Mesodermal cell (in vitro differentiated cells): ENCODE results near the gene PPIA.

Source experiments
- H3K27ac ChIP-seq: 2 replicates; pipeline ENCODE4 v1.7.0; 2013; ENCODE audit warnings: mild to moderate bottlenecking, low read depth, low read length, moderate library complexity; ENCODE audit not compliant: severe bottlenecking
- H3K36me3 ChIP-seq: 2 replicates; pipeline ENCODE4 v1.7.1; 2013; ENCODE audit warnings: mild to moderate bottlenecking, low read length, moderate library complexity; ENCODE audit not compliant: control insufficient read depth, insufficient read depth
- H3K4me1 ChIP-seq: one replicate; pipeline ENCODE4 v1.7.1; 2013; ENCODE audit warnings: mild to moderate bottlenecking, low read length; ENCODE audit not compliant: insufficient read depth, control insufficient read depth, poor library complexity, severe bottlenecking
- H3K4me3 ChIP-seq: 2 replicates; pipeline ENCODE4 v1.7.0; 2013; ENCODE audit warnings: low read length, control low read depth, mild to moderate bottlenecking; ENCODE audit not compliant: insufficient read depth, poor library complexity, severe bottlenecking; ENCODE audit errors: extremely low read depth
- H3K9me3 ChIP-seq: 2 replicates; pipeline ENCODE4 v1.7.1; 2013; ENCODE audit warnings: mild to moderate bottlenecking, low read length, moderate library complexity; ENCODE audit not compliant: control insufficient read depth
- WGBS, 2 experiments: methylation state at CpG; one replicate each; pipeline ENCODE4 v1.1.5; 2013; ENCODE audit warnings: missing lambda C conversion rate in 2 of 2; ENCODE audit not compliant: insufficient coverage in 2 of 2; 5-methylcytosine and 5-hydroxymethylcytosine counted together

The PPIA gene

DNA sequence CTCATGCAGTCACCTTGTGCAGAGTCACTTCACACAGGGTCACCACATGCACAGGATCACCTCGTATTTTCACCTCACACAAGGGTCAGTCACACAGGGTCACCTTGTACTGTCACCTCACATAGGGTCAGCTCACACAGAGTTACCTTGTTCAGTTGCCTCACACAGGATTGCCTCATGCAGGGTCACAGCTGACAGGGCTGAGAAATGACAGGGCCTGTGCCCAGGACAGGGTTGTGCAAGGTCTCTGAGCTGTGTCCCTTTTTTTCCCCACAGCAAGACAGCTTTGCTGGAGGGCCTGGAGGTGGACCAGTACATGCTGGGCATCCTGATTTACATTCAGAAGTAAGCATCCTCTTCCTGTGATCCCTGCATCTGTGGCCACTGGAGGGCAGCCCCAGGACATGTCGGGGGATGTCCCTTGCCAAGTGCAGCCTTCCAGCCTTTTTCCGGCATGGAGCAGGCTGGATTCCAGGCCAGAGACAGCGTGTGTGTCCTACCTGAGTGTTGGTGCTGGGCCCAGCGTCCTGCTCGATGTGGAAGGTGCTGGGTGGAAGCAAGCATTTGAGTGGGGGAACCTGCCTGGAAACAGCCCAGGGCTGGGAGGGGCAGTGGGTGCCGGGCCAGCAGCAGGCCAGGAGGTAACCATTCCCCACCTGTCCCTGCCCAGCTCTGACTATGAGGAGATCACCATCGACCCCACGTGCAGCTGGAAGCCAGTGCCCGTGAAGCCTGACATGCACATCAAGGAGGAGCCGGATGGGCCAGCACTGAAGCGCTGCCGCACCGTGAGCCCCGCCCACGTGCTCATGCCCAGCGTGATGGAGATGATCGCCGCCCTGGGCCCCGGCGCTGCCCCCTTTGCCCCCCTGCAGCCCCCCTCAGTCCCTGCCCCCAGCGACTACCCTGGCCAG is 31.6 kb upstream of the PPIA start:
- no peak overlapping the region for H3K27ac ChIP-seq
- no peaks in the 10 kb centered on the region for H3K9me3 ChIP-seq
- WGBS, 2 experiments: 91 to 99% methylated on average over 20 of the region's 22 CpGs
- peaks cover 77% of the 10 kb centered on the region for H3K36me3 ChIP-seq
- H3K4me3 ChIP-seq: no peak overlapping the region
- H3K4me1 ChIP-seq: no peaks in the 10 kb centered on the region

DNA sequence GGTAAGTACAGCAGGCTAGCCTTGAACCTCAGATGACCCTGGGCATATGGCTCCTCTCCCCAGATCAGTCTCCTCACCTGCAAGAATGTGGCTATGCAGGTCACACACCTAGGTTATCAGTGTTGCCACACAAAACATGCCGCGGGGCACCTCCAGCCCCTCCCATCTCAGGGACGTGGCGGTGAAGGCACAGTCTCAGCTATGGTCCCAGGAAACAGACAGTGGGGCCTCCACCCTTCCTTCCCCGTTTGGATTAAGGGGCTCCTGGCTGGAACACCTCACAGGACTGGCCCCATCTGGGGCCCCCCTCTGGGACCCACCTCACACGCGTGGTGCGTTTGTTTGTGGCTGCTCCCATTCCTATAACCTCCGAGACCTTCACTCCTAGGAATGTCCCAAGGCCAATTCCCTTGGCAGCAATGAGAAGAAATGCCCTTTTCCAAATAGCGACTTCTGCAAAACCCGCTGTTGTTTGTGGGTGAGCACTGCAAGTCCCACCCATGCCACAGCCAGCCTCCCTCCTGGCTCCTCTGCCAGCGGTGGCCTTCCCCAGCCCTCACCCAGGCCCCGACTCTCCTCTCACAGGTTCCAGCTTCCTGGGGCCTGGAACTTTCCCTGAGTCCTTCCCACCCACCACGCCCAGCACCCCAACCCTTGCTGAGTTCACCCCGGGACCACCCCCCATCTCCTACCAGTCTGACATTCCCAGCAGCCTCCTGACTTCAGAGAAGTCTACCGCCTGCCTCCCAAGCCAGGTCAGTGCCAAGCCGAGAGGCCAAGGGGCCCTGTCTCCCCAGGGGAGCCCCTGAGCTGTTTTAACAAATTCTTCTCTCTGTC is 30.7 kb upstream of the PPIA start:
- 94 to 96% methylated on average over 11 to 16 of the region's 17 CpGs for WGBS, 2 experiments
- no peaks in the 10 kb centered on the region for H3K4me1 ChIP-seq
- H3K27ac ChIP-seq: no peak overlapping the region
- H3K4me3 ChIP-seq: no peak overlapping the region
- peaks cover 69% of the 10 kb centered on the region for H3K36me3 ChIP-seq
- no peaks in the 10 kb centered on the region for H3K9me3 ChIP-seq

- no peak overlapping the region for H3K27ac ChIP-seq
- no peaks in the 10 kb centered on the region for H3K9me3 ChIP-seq
- peaks cover 63% of the 10 kb centered on the region for H3K36me3 ChIP-seq
- H3K4me3 ChIP-seq: no peak overlapping the region
- no peaks in the 10 kb centered on the region for H3K4me1 ChIP-seq
- WGBS, 2 experiments: 92 to 100% methylated on average over 8 to 11 of the region's 11 CpGs
Measured at GRCh38 chr7:44766416-44766801, 30.1 kb upstream of the PPIA start.

DNA sequence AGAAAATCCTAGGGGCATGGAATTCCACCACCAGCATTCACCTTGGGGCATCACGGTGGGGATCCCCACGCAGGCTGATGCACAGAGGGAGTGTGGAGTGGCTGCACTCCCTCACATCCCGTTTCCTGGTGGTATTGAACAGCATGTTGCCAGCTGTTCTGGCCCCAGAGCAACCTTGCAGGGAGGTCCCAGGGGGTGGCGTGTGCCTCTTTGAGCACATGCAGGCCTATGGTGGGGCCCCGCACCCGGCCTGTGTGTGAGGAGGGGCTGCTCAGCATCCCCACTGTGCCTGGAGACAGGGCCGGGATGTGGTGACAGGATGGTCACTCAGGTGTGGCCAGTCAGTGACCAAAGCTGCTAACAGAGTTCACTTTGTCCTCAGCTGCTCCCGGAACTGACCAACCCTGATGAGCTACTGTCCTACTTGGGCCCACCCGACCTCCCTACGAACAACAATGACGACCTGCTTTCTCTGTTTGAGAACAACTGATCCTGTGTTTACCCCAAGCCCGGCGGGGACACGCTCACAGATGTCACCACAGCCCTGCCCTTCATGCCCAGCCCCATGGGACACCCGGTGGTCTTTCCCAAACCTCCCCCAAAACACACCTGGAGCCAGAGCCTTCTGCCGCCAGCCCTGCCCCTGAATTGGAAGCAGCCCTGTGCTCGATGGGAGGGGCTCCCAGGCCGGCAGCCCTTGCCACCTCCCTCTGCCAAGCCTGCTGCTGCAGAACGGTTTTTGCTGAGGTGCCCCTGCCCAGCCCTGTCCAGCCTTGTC is 29.2 kb upstream of the PPIA start:
- H3K4me3 ChIP-seq: no peak overlapping the region
- 90 to 95% methylated on average over 17 to 19 of the region's 19 CpGs for WGBS, 2 experiments
- no peaks in the 10 kb centered on the region for H3K9me3 ChIP-seq
- no peak overlapping the region for H3K27ac ChIP-seq
- peaks cover 55% of the 10 kb centered on the region for H3K36me3 ChIP-seq
- no peaks in the 10 kb centered on the region for H3K4me1 ChIP-seq

DNA sequence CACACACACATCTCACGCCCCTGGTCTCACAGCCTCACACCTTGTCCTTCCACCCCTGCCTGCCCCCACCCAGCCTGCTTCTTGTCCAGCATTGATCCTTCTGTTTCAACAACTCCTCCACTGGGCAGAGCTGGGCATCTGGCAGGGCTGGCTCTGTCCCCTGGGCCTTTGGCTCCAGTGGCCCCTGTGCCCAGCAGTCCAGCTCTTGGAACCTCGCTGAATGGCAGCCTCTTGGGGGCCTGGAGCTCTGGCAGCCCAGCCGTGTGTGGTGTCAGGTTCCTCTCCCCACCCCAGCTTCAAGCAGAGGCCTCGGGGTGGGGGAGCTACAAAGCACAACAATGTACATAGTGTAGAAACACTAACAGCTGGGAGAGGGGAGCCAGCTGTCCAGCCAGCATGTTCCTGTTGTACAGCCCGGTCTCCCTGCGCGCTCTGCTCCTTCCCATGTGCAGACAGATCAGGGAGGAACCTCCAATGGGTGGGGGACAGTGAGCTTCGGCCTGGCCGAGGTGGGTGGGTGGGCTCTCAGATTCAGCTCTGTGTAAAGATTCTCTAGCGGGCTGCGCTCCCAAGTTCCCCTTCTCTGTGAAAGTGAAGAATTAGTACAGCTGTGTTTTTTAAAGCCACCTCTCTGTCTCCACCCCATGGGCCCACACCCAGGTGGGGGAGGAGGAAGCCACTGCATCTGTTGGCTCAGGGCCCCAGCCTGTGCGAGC is 28.4 kb upstream of the PPIA start:
- H3K36me3 ChIP-seq: peaks cover 48% of the 10 kb centered on the region
- no peak overlapping the region for H3K4me3 ChIP-seq
- 70 to 80% methylated on average over 6 to 8 of the region's 12 CpGs for WGBS, 2 experiments
- H3K9me3 ChIP-seq: no peaks in the 10 kb centered on the region
- H3K27ac ChIP-seq: no peak overlapping the region
- H3K4me1 ChIP-seq: no peaks in the 10 kb centered on the region

DNA sequence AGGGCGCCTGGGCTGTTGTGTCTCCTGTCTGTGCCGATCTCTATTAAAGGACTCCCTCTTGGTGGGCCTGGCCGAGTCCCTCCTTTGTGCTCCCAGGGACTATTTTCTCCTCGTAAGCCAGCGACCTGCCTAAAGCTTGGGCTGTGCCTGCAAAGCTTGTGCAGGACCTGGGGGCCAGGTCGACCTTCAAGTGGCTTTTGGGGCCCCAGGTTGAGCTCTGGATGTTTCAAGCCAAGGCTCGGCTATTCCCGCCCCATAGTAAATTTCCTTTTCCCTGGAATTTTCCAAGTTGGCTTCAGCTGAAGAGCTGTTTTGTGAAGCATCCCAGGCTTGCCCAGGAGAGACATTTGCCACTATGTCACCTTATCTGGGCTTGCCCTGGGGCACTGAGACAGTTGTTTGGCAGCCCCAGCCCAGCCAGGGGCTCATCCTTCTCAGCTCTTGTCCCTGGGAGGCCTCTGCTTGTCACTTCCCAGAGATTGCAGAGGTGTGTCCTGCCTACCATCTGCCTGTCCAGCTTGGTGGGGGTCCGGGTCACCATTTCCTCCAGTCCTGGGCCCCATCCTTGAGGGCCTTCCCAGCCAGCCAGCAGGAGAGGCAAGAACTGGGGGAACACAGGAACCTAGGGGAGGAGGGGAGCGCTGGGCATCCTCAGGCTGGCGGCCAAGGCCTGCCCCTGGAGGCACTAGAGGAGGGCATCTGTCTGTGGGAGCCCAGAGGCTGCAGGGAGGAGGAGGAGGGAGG is 27.7 kb upstream of the PPIA start:
- Histone ChIP-seq H3K36me3 (peaks cover 40% of the 10 kb centered on the region), H3K4me1 (no peaks in the 10 kb centered on the region), H3K4me3 (no peak overlapping the region), H3K27ac (no peak overlapping the region), H3K9me3 (no peaks in the 10 kb centered on the region)
- WGBS, 2 experiments: 89 to 91% methylated on average over 11 of the region's 11 CpGs

GRCh38 chr7:44769376-44769775 is 27.1 kb upstream of the PPIA start:
- no peaks in the 10 kb centered on the region for H3K9me3 ChIP-seq
- peaks cover 36% of the 10 kb centered on the region for H3K36me3 ChIP-seq
- no peaks in the 10 kb centered on the region for H3K4me1 ChIP-seq
- WGBS, 2 experiments: 91 to 96% methylated on average over 5 to 7 of the region's 8 CpGs
- H3K4me3 ChIP-seq: no peak overlapping the region
- H3K27ac ChIP-seq: no peak overlapping the region

DNA sequence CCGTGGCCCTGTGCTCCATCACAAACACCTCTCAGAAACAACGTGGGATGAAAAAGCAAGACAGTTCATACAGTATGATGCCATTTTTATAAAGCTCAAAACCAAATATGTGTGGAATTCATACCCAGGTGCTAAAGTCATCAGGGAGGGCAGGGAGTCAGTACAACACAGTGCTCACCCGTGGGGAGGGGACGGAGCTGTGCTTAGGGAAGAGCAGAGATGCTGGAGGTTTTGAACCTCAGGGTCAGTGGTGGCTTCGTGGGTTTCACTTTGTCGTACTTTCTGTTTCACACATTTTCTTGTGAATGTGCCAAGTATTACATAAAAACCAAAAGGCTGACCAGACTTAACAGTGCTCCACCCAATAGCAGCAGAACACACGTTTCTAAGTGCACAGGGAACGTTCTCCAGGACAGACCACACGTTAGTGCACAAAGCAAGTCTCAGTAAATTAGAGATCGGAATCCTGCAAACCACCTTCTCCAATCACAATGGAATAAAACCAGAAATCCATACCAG is 26.6 kb upstream of the PPIA start:
- Histone ChIP-seq H3K9me3 (no peaks in the 10 kb centered on the region), H3K36me3 (peaks cover 32% of the 10 kb centered on the region), H3K27ac (no peak overlapping the region), H3K4me1 (no peaks in the 10 kb centered on the region), H3K4me3 (no peak overlapping the region)
- WGBS, 2 experiments: 82 to 85% methylated on average over 8 to 10 of the region's 10 CpGs

DNA sequence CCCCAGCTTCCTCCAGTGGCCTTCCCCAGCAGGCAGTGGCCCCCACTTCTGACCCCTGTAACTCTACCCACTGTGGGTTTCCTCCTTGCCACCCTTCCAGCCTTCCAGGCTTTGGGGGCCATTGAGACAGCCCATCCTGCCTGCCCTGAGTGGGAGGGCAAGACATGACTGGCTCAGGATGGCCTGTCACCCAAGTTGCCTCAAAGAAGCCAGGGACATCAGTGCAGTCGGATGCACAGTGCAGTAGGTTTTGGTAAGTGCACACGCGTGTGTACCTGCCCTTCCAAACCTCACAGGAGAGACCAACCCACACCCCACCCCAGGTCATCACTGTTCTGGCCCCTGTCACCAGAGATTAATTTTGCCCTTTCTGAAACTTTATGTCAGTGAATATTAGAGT is 25.1 kb upstream of the PPIA start:
- Histone ChIP-seq H3K27ac (no peak overlapping the region), H3K4me1 (no peaks in the 10 kb centered on the region), H3K36me3 (peaks cover 16% of the 10 kb centered on the region), H3K4me3 (no peak overlapping the region), H3K9me3 (no peaks in the 10 kb centered on the region)
- WGBS, 2 experiments: 50% methylated on average over 2 of the region's 3 CpGs; no CpG with 5 or more reads in 1 of the 2 experiments
